ENCODE data around the gene ZDHHC4. TPM values are rescaled to one million over a fixed set of nuclear protein-coding genes. Genes with fewer than 3 reads are reported as not detected.

ZDHHC4 gene
- total RNA-seq, 1 donor from 2014 or later: 5.1 TPM

DNA sequence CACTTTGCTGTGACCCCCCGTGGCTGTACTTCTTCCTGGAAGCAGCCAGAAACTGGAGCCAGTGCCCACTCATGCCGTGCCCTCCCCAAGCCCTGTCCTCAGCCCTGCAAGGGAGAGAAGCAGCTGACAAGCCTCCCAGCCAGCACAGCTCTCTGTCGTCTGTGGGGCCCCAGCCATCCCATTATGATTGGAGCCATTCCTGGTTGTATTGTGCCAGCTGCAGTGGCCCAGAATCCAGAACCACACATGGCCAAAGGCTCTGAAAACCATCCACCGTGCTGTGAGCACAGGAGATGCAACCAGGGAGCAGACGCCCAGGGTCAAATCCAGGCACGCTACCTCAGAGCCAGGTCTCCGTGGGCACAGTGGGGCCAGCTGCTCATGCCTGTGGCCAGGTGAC lies 44.7 kb upstream of the ZDHHC4 start:
- Histone ChIP-seq H3K36me3 (no peaks in the 10 kb centered on the region), H3K9me3 (no peaks in the 10 kb centered on the region), H3K27ac (no peak overlapping the region), H3K27me3 (peaks cover 17% of the 10 kb centered on the region), H3K4me3 (no peak overlapping the region), H3K4me1 (no peaks in the 10 kb centered on the region)
- TF ChIP-seq, protein P1, sequence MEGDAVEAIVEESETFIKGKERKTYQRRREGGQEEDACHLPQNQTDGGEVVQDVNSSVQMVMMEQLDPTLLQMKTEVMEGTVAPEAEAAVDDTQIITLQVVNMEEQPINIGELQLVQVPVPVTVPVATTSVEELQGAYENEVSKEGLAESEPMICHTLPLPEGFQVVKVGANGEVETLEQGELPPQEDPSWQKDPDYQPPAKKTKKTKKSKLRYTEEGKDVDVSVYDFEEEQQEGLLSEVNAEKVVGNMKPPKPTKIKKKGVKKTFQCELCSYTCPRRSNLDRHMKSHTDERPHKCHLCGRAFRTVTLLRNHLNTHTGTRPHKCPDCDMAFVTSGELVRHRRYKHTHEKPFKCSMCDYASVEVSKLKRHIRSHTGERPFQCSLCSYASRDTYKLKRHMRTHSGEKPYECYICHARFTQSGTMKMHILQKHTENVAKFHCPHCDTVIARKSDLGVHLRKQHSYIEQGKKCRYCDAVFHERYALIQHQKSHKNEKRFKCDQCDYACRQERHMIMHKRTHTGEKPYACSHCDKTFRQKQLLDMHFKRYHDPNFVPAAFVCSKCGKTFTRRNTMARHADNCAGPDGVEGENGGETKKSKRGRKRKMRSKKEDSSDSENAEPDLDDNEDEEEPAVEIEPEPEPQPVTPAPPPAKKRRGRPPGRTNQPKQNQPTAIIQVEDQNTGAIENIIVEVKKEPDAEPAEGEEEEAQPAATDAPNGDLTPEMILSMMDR (IDR thresholded peaks at IDR 0.05): no peak
- intact Hi-C loops (cut with DNase I): no loop called here
- DNase-seq (ENCODE audit: low spot score in 2 of 2): no peak

DNA sequence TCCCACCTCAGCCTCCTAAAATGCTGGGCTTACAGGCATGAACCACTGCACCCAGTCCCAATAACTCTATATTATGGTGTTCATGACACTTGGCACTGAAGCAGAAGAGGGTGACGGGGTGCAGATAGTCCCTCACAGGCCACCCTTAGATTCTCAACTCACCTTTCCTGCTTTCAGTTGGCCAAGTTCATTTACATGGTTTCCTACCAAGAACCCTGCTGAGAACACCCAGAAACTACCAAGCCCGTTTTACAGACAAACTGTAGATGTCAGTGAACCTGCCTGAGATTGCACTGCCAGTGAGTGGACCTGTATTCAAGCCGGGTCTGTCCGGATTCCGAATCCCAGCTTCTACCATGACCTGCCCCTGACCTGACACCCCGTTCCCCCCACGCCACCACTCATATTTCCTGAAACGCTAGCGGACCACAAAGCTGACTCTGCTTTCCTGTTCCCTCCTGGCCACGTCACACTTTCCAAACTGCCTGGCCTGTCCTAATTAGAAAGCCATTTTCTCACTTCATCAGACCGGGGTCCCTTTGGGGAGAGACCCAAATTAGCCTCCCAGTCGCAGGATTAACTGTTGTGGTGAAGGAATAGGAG lies 43.3 kb upstream of the ZDHHC4 start:
- Histone ChIP-seq H3K4me1 (no peaks in the 10 kb centered on the region), H3K27ac (no peak overlapping the region), H3K4me3 (no peak overlapping the region), H3K9me3 (no peaks in the 10 kb centered on the region), H3K36me3 (no peaks in the 10 kb centered on the region), H3K27me3 (peaks cover 23% of the 10 kb centered on the region)
- DNase-seq (ENCODE audit: low spot score in 2 of 2): no peak
- TF ChIP-seq, protein P1 (IDR thresholded peaks at IDR 0.05): no peak
- intact Hi-C loops (cut with DNase I): no loop called here

DNA sequence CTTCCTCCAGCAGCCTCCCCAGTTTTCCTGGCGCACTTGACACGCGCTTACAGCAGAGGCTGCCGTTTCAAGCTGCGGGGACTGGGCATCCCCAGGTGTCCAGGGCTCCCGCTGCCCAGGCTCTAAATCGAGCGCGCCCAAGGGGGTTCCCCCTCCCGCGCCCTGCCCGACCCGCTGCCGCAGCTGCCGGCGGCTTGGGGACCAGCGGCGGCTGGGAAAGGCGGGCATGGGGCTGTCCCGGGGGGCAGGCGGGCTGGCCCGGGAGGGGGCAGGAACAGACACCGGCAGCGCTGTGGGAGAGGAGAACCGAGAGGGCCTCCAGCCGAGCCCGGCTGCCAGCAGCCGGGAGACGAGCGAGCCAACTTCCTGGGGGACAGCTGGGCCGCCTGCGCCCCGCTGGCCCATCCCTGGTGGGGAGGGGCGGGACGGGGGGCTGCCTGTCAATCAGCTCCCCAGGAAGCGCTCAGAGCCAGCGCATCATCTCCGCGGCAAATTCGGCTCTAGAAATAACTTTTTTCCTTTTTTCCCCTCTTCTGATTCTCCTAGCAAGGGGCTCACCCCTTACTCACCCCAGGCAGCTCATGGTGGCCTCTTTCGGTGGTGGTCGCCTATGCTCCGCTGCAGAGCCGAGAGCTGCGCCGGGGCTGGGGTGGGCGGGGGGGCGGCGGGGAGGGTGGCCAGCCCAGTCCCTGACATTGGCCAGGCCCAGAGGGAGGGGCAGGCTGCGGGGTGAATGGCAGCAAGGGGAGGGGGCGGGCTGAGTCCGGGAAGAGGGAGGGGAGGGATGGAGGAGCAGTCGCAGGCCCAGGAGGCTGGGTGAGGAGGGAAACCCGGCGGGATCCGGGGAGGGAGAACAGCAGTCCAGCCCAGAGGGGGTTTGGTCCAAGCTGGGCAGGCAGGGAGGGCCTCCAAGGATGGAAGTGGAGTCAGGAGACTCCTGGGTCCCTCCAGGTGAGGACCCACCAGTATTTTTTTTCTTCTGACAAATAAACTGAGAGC lies 40.7 kb upstream of the ZDHHC4 start:
- DNase-seq (ENCODE audit: low spot score in 2 of 2): no peak
- Histone ChIP-seq H3K27ac (no peak overlapping the region), H3K36me3 (no peaks in the 10 kb centered on the region), H3K4me3 (peak overlapping the region; percentile 43 to 53), H3K4me1 (no peaks in the 10 kb centered on the region), H3K27me3 (peaks cover 15% of the 10 kb centered on the region), H3K9me3 (no peaks in the 10 kb centered on the region)
- TF ChIP-seq, protein P1 (IDR thresholded peaks at IDR 0.05): no peak
- intact Hi-C loops (cut with DNase I): no loop called here

DNA sequence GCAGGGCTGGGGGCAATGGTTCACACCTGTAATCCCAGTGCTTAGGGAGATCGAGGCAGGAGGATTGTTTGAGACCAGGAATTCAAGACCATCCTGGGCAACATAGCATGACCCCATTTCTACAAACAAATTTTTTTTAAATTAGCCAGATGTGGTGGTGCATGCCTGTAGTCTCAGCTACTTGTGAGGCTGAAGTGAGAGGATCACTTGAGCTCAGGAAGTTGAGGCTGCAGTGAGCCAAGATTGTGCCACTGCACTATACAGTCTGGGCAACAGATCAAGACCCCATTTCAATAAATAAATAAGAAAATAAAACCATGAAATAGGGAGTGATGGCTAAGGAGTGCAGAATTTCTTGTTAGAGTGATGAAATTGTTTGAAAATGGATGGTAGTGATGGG lies 34.9 kb upstream of the ZDHHC4 start:
- DNase-seq (ENCODE audit: low spot score in 2 of 2): no peak
- Histone ChIP-seq H3K27me3 (peaks cover 6% of the 10 kb centered on the region), H3K4me3 (no peak overlapping the region), H3K36me3 (no peaks in the 10 kb centered on the region), H3K9me3 (no peaks in the 10 kb centered on the region), H3K4me1 (no peaks in the 10 kb centered on the region), H3K27ac (no peak overlapping the region)
- intact Hi-C loops (cut with DNase I): no loop called here
- TF ChIP-seq, protein P1 (IDR thresholded peaks at IDR 0.05): no peak

DNA sequence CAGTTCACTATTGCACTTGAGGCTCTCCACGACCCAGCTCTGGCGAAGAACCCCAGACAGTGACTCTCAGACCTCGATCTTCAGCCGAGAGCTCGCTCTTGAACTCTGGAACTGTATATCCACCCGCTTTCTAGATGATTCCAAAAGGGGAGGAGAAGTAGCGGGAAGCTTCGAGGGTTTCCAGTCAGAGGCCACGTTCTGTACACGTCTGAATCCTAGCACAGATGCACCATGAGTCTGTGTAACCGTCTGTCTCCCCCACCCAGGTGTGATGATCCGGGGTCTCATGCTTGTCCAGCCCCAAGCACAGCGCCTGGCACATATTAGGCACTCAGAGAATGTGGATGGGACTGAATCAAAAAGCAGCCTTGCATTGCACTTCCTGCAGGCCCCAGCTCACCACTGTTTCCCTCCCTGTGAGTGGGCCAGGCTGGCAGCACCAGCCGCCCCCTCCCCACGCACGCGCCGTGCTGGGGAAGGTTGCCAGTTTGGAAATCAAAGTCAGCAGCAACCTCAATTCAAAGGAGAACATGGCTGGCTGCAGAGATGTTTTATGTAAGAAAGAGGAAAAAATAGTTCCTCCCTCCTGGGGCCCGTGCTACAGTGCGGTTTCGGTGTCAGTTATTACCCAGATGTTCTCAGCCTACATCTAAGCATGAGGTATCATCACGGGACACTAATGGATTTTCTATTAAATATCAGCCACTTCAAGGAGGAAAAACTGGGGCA lies 31.7 kb upstream of the ZDHHC4 start:
- H3K4me1 ChIP-seq: no peaks in the 10 kb centered on the region
- H3K9me3 ChIP-seq: no peaks in the 10 kb centered on the region
- H3K27me3 ChIP-seq: no peaks in the 10 kb centered on the region
- H3K27ac ChIP-seq: no peak overlapping the region
- H3K36me3 ChIP-seq: no peaks in the 10 kb centered on the region
- TF ChIP-seq, protein P1 (IDR thresholded peaks at IDR 0.05): no peak
- H3K4me3 ChIP-seq: no peak overlapping the region
- intact Hi-C loops (cut with DNase I): no loop called here
- no peak for DNase-seq (ENCODE audit: low spot score in 2 of 2)

Data from ascending aorta (tissue), 2 donors.